GM23248 (cell line): ENCODE data around the gene LZTFL1.

Source experiments
- EZH2 ChIP-seq: fragments of 200-600 bp; sonication (generic); IDR thresholded peaks from 2 replicates; pipeline ENCODE4 v1.6.1; 2018; ENCODE audit warnings: antibody characterized with exemption, mild to moderate bottlenecking; ENCODE audit not compliant: insufficient read depth, poor library complexity, severe bottlenecking
- EZH2phosphoT487 ChIP-seq: fragments of 200-600 bp; sonication (generic); IDR thresholded peaks from 2 replicates; pipeline ENCODE4 v1.6.1; 2018; ENCODE audit warnings: antibody characterized with exemption, moderate library complexity, mild to moderate bottlenecking, low read depth; ENCODE audit not compliant: insufficient read depth

- TF ChIP-seq EZH2phosphoT487 (no peak), EZH2 (no peak)
Observed at GRCh38 chr3:45773714-45774449, 68.0 kb downstream of the LZTFL1 start.
